Measurements from ENCODE around the gene SOS2.
"Not testable (repeated sequence)": the region's sequence is repeated elsewhere in the genome, so short reads cannot be mapped to it uniquely, and the experiment has no call there.

SOS2 gene

DNA sequence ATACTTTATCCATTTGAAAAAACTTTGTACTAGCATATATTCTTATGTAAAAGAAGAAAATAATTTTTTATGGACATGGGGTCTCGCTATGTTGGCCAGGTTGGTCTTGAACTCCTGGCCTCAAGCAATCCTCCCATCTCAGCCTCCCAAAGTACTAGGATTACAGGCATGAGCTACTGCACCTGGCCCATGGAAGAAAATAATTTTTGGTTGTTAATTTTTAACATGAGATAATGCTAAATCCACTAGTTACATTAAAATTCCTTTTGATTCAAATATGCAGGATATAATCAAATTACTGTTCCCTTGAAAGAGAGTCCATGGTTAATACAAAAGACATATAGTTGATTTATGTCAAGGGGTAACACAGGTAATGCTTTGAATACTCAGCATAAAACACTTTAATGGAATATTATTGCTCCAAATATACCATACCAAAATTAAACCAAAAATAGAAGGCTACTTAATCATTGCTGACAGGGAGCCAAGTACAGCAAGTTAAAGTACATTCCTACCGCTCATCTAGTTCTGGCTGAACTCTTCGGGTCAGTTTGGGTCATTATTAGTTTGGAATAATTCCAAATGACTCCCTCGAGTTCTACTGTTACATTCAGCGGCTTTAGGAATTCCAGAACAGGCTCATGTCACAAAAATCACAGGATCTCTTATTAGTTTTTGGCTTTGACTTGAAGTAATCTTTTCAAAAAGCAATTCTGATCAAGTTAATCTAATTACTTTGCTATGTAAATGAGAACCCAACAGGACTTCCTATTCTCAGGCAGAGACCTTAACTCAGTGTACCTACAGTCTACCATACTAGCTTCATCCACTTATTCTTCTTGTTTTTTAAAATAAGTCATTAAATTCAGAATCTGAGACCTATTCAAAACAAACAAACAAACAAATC is 6.1 kb downstream of the SOS2 start:
- DNase-seq, result no peak

DNA sequence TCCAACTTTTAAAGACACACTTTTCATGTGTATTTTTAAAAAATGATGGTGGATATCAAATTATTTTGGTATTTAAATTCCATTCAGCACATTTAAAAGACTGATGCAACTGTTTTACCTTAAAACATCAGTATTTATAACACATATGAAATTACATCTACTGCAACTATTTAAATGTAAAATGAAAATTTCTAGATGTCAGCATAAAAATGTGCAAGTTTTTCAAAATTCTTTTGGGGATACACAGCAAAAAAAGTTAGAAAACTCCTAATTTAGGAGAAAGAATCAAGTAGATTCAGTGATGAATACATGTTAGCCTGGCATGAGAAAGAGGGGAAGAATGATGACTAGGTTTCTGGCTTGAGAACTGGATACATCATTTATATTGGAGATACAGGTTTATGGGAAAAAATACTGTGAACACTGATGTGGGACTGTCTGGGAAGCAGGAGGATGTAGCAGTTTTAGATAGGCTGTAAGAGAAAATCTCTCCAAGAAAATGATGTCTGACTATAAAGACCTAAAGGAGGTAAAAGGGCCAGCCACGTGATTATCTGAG is 9.2 kb downstream of the SOS2 start:
- no peak for DNase-seq

DNA sequence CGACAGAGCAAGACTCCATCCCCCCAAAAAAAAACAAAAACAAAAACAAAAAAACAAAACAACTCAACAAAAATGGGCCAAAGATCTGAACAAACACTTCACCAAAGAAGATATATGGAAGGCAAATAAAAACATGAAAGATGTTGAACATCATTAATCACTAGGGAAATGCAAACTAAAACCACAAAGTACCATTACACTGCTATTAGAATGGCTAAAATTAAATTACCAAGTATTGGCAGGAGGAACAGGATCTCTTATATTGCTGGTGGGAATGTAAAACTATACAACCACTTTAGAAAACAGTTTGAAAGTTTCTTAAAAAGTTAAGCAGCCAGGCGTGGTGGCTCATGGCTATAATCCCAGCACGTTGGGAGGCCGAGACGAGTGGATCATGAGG is 12.9 kb downstream of the SOS2 start:
- DNase-seq, result no peak

DNA sequence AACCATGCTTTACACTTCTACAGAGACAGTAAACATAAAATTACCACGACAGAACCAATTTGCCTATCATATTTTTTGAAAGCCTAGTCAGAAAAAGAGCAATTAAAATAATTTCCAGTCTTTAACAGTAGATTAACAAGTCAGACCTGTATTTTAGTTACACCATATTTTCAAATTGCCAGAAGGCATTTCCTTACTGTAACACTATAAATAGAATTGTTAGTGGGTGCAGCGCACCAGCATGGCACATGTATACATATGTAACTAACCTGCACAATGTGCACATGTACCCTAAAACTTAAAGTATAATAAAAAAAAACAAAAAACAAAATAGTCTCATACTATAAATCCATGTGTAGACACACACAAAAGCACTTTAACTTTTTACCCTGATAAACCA is 16.0 kb downstream of the SOS2 start:
- DNase-seq, result no peak

DNA sequence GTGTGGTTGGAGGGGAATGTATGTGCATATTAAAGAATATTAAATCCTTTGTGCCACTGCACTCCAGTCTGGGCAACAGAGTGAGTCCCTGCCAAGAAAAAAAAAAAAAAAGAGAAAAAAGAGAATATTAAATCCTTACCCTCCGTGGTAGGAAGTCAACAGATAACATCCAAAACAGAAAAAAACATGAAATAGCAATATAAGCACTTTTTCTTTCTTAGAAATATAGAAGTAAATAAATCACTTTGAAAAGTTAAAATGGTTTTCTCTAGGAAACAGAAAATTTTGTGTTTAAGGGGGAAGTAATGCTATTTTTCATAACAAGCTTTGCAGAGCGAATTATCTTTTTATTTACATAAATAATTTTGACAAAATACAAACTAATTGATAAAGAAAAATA is 17.6 kb downstream of the SOS2 start:
- no peak for DNase-seq

DNA sequence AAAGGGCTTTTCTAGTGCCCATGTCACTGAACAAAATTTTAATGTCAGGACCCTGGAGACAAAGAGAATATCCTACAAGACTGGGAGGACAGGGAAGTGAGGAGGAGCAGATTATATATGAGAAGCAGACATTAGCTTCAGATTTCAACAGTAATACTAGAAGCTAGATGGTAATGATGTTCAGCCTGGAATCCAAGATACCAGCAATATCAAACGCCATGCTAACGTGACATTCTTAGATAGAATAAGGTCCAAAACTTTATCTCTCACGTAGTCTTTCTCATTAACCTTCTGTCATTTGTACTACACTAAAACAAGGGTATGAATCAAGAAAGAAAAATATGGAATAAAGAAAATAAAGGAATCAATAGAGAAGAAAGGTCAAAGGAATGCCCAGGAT is 18.7 kb downstream of the SOS2 start:
- no peak for DNase-seq

DNA sequence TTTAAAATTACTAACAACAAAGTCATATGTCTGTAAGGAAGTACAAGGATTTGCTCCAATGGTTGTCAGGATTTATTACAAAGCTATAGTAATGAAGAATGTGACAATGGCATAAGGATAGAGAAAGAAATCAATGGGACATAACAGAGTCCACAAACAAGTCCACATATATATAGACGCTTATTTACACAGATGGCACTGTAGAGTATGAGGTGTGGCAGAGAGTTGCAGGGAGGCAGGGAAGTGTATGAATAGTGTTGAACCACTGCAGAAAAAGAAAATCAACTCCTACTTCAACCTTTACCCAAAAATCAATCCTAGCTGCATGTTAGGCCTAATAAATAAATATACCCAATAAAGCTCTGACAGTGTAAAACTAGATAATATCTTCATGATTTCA is 21.3 kb downstream of the SOS2 start:
- no peak for DNase-seq

DNA sequence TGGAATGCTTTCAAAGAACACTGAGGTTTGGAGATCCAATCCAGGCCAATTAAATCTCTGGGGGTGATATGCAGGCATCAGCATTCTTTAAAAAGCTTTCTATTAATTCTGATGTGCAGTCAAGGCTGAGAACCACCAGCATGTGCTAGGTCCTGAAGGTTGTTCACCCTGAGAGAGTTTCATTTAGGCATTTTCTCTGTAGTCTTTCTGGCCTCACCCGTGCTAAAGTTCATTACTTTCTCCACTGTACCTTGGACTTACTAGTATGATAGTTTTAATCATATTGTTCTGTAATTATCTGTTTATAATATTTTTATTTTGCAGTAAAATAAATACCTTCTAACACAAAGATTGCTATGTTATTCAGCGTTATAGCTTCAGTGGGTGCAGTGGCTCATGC is 32.9 kb downstream of the SOS2 start:
- no peak for DNase-seq

DNA sequence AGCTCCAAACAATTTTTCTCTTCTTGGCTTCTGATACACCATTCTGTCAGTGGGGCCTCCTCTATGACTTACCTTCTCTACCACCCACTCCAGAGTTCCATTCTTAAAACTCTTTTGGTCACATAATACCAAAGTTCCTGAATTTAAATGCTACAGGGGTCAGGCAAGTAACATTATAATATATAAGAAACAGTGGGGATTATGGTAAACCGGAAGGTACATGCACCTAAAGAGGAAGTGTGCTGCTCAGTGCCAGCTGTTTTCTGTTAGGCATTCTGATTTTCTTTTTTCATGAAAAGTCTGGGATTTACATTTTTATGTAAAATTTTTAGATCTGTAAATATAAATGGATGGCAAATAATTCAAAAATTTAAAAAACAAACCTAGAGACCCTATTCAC is 39.9 kb downstream of the SOS2 start:
- no peak for DNase-seq

DNA sequence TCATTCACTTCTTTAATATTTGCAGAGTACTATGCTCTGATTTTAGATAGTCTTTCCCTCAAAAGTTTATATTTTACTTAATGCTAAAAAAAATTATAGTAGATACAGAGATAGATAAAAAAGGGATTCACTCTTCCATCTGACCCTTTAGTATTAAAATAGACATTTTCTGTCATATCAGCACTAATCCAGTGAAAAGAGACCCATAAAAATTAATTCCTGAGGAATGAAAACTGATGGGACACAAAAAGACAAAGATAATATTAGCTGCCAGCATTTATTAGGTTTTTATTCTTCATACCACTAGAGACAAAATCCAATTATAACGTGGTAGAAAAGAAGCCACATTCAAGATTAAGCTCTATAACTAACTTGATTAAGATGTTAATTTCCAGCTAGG is 45.3 kb downstream of the SOS2 start:
- no peak for DNase-seq

DNA sequence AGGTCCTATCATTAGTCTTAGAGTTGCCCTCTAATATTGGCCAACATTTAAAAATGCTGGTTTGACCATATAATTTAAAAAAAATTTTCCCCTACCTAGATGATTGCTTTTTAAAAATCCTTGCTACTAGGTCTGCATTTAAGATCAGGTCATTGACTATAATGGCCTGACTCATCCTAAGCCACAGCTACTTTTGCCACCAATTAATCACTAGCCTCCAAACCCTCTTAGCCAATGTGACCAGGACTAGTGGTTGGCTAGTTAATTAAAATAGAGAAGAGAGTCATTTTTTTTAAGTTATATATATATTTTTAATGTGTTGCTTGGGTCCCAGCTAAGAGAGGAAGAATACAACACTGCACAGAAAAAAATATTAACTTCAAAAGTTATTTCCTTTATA is 57.5 kb downstream of the SOS2 start:
- DNase-seq, result no peak

DNA sequence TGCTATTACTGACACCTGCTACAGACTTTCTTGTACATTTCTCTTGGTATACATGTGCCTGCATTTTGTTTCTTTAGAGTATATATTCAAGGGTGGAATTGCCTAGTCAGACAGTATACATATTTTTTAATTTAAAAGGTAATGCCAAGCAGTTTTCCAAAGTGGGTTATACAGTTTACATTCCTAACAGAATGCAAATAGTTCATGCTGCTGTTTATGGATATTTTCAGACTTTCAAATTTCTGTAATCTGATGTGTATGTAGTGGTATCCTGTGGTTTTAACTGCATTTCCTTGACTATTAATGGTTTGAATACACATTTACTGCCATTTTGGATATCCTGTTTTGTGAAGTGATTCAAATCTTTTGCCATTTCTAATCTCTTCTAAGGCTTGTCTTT is 59.5 kb downstream of the SOS2 start:
- DNase-seq, result no peak

DNA sequence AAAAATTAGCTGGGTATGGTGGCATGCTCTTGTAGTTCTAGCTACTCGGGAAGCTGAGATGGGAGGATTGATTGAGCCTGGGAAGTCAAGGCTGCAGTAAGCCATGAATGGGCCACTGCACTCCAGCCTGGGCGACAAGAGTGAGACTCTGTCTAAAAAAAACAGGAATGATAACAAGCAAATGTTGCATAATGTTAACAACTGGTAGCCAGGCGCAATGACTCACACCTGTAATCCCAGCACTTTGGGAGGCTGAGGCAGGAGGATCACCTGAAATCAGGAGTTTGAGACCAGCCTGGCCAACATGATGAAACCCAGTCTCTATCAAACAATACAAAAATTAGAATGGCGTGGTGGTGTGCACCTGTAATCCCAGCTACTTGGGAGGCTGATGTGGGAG is 64.0 kb downstream of the SOS2 start:
- DNase-seq, result not testable (repeated sequence)

DNA sequence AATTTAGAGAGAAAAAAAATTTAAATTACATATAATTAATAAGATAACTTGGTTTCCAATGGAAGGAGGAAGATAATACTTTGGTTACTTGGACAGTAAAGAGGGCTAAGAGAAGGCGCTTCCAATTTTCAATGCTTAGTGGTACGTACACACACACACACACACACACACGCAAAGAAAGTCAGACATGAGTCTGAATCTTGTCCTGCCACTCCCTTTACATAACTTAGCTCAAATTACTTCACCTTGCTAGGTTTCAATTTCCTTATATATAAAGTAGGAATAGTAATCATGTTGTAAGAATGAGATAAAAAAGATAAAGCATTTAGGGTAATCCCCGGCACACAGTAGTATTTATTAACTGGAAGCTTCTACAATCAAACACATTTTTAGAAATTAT is 75.3 kb downstream of the SOS2 start:
- no peak for DNase-seq

DNA sequence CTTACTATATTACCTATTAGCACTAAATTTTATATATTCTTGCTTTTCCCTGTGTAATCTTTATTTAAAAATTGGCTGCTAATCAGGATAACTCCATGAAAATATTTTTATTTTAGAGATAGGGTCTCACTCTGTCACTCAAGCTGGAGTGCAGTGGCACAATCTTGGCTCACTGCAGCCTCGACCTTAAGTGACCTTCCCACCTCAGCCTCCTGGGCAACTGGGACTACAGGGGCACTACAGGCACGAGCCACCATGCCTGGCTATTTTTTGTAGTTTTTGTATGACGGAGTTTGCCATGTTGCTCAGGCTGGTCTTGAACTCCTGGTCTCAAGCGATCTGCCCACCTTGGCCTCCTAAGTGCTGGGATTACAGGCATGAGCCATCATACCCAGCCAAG is 82.6 kb downstream of the SOS2 start:
- DNase-seq, result no peak

DNA sequence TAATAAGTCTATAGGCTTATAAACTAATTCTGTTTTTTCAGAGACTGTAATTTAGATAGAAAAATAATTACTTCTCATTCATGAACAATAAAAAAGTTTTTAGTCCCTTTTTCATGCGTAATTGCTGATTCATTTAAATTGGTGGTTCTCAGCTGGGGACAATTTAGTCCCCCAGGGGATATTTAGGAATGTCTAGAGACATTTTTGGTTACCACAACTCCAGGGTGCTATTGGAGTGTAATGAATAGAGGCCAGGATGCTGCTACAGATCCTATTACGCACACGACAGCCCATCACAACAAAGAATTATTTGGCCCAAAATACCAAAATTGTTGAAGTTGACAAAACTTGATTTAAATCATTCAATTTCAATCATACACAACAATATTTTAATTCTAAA is 92.2 kb downstream of the SOS2 start:
- DNase-seq, result no peak

DNA sequence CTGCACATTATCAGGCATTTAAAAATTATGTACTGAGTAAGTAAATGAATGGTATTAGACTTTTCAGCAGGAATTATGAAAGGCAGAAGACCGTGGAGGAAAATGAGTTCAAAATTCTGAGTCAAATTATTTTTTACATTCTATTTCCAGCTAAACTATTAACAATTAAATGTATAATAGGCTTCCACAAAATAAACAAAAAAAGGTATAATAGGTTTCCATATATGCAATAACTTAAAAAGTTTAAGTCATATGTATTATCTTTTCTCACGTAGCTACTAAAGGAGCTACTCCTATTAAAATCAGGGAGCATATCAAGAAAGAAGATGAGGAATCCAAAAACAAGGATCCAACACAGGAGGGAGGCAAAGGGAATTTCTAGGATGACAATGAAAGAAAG is 103.6 kb downstream of the SOS2 start:
- no peak for DNase-seq

DNA sequence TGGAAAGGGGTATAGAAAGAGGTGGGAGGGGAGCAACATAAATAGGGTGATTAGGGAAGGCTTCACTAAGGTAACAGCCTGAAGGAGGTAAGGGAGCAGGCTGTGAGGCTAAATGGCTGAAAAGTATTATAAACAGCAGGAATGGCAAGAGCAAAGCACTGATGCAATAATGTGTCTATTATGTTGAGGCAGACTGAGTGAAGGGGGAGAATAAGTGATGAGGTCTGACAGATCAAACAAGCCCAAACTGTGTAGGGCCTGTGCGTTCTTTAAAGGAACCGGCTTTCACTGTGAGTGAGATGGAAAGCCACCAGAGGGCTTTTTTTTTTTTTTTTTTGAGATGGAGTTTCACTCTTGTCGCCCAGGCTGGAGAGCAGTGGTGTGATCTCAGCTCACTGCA is 108.3 kb downstream of the SOS2 start:
- DNase-seq, result no peak

DNA sequence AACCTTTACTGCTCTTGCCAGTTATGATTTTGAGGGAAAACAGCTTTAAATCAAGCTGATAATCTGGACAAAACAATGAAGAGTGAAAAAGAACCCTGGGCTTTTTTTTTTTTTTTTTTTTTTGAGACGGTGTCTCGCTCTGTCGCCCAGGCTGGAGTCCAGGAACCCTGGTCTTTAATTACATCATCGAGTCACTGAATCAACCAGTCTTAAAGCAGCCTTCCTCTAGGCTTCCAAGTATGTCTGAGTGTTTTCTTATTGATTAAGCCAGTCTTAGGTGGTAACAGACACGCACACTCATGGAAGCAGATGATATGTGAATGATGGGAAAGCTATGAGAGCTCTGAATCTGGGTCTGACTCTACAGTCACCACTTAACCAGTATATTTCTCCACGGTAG is 109.1 kb downstream of the SOS2 start:
- DNase-seq, result no peak

DNA sequence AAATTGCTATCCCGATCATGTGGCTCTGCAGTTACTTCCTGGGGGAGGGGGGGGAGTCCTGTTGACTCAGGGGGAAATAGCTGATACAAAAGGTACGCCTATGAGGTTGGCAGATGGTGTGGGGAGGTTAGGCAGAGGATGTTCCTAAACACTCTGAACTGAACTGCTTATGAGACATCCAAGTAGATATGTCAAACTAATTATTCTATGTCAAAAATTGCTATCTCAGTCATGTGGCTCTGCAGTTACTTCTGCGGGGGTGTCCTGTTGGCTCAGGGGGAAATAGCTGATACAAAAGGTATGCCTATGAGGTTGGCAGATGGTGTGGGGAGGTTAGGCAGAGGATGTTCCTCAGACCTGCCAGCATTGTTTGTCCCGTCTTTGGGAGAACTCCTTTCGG is 109.9 kb downstream of the SOS2 start:
- DNase-seq, result no peak

DNA sequence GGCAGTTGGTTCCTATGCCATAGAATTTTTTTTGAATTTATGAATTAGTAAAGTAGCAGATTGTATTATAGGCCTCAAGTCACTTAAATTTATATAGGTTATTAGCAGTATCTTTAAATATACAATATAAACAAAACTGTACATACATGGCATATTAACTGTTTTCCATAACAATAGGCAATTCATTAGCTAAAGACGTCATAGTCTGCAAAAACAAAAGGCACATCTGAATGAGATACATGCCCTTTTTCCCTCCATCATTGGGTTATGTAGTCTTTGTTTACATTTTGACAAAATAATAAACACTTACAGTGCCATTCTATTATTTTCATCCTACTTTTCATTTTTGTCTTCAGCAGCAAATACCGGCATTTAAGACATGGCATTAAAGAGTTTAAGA is 113.9 kb downstream of the SOS2 start:
- no peak for DNase-seq

DNA sequence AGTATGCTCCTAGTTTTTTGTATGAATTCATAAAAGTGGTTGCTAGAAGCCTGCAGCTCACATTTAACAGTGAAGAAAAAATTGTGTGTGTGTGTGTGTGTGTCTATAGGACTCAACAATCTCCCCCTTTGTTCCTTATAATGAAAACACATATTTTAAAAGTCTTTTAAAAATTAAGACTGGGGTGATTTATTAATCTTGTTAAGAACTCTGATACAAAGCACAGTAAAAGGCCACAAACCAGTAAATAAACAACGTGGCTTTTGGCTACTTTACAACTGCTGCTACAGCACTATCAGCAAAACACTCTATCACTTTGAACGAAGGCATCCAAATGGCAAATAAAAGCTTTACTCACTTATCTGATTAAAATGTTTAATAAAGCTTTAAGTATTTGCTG is 114.4 kb downstream of the SOS2 start:
- DNase-seq, result no peak

DNA sequence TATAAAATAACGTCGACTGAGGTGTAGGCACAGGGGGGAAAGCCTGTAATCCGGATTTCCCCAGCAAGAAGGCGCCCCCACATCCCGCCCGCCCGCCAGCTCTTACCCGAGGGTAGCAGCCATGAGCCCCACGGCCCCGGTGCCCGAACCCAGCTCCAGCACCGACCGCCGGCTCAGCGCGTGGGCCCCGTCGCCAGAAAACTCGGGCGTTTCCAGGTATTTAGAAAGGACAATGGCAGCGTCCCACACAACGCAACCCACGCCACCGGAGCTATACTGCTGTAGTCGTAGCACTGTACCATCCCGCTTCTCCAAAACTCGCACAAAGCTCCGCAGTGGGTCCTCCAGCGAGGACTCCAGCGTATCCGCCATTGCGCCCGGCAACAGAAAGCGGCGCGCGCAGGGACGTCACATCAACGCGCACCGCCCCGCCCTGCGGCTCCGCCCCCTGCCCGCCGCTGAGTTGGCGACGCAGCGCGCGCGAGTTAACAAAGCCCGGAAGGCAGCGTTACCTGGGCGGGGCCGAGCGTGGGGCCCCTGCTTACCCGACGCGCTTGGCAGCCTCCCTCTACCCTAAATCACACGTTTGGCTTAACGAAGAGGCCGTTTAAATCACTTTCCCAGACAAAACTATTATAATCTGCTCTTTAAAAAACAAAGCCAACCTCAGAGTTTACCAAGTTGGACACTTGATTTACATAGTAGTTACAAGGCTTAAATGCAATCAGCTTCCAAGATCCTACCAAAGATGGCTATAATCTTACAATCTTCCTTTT is 115.0 kb downstream of the SOS2 start, which contains the start of gene VCPKMT:
Gene VCPKMT, minus strand, starts transcription at position 392 of the 776 bp plus-strand sequence. Its CDS starts 20 bp downstream, at position 372.
- peak; percentile 95 for DNase-seq
